ENCODE measurements around the gene ARHGAP29.

The ARHGAP29 gene

GRCh38 chr1:94143173-94143808 is 94.1 kb downstream of the ARHGAP29 start:
- TF ChIP-seq FOXP2 (optimal IDR thresholded peaks at IDR 0.05; ENCODE audit: borderline replicate concordance, extremely low read depth, extremely low read length, insufficient read depth) (no peak), POLR2AphosphoS5 (IDR thresholded peaks at IDR 0.05; ENCODE audit: low read depth, low read length) (no peak), REST (IDR thresholded peaks at IDR 0.05; ENCODE audit: insufficient read depth in 1 of 2, low read depth in 2 of 2, low read length in 2 of 2) (no peak), SIN3A (IDR thresholded peaks at IDR 0.05; ENCODE audit: borderline replicate concordance, insufficient read depth, low read length) (no peak), TAF1 (IDR thresholded peaks at IDR 0.05; ENCODE audit: borderline replicate concordance, insufficient read depth, low read length) (no peak)

- TF ChIP-seq POLR2AphosphoS5 (IDR thresholded peaks at IDR 0.05; ENCODE audit: low read depth, low read length) (no peak), FOXP2 (optimal IDR thresholded peaks at IDR 0.05; ENCODE audit: borderline replicate concordance, extremely low read depth, extremely low read length, insufficient read depth) (no peak), TAF1 (IDR thresholded peaks at IDR 0.05; ENCODE audit: borderline replicate concordance, insufficient read depth, low read length) (no peak), SIN3A (IDR thresholded peaks at IDR 0.05; ENCODE audit: borderline replicate concordance, insufficient read depth, low read length) (no peak), REST (IDR thresholded peaks at IDR 0.05; ENCODE audit: insufficient read depth in 1 of 2, low read depth in 2 of 2, low read length in 2 of 2) (no peak)
Observed at GRCh38 chr1:94142583-94142982, 94.8 kb downstream of the ARHGAP29 start.

GRCh38 chr1:94142022-94142421 is 95.4 kb downstream of the ARHGAP29 start:
- TF ChIP-seq TAF1 (IDR thresholded peaks at IDR 0.05; ENCODE audit: borderline replicate concordance, insufficient read depth, low read length) = no peak
- TF ChIP-seq SIN3A (IDR thresholded peaks at IDR 0.05; ENCODE audit: borderline replicate concordance, insufficient read depth, low read length) = no peak
- TF ChIP-seq FOXP2 (optimal IDR thresholded peaks at IDR 0.05; ENCODE audit: borderline replicate concordance, extremely low read depth, extremely low read length, insufficient read depth) = no peak
- TF ChIP-seq POLR2AphosphoS5 (IDR thresholded peaks at IDR 0.05; ENCODE audit: low read depth, low read length) = no peak
- no peak for TF ChIP-seq REST (IDR thresholded peaks at IDR 0.05; ENCODE audit: insufficient read depth in 1 of 2, low read depth in 2 of 2, low read length in 2 of 2)

GRCh38 chr1:94132111-94132510 is 105.3 kb downstream of the ARHGAP29 start:
- TF ChIP-seq POLR2AphosphoS5 (IDR thresholded peaks at IDR 0.05; ENCODE audit: low read depth, low read length) (no peak), SIN3A (IDR thresholded peaks at IDR 0.05; ENCODE audit: borderline replicate concordance, insufficient read depth, low read length) (no peak), REST (IDR thresholded peaks at IDR 0.05; ENCODE audit: insufficient read depth in 1 of 2, low read depth in 2 of 2, low read length in 2 of 2) (no peak)

Data from PFSK-1 (cell line).